ENCODE measurements around the gene CLDN7.

The CLDN7 gene

DNA sequence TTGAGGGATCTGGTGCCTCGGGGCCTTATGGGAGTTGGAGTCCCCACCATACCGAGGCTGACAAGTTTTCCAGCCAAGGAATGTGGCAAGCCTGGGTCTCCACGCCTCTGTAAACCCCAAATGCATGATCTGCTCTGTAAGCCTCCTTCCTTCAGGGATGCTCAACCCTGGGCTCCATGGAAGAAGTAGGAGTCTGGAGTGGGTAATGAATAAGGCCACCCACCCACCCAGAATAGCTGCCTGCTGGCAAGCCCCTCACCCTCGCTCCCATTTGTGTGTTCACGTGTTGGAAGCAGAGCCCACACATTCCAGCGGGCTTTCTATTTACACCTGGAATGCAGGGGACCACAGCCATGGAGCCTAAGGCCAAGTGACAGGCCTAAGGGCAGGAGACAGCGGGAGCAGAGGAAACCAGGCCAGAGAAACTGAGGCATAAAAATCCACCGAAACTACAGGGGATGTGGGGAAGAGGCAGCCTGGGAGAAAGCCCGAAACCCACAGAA is 47.1 kb downstream of the CLDN7 start:
- ATAC-seq (no peak), DNase-seq (ENCODE audit: low spot score in 2 of 2) (no peak)
- H3K27ac Mint-ChIP-seq, result peak overlapping the region; percentile 90
- H3K9me3 Mint-ChIP-seq, result no peaks in the 10 kb centered on the region
- H3K4me1 Mint-ChIP-seq, result peaks cover 53% of the 10 kb centered on the region
- H3K36me3 Mint-ChIP-seq, result peaks cover 36% of the 10 kb centered on the region
- H3K4me3 Mint-ChIP-seq, result peak overlapping the region; percentile 77

DNA sequence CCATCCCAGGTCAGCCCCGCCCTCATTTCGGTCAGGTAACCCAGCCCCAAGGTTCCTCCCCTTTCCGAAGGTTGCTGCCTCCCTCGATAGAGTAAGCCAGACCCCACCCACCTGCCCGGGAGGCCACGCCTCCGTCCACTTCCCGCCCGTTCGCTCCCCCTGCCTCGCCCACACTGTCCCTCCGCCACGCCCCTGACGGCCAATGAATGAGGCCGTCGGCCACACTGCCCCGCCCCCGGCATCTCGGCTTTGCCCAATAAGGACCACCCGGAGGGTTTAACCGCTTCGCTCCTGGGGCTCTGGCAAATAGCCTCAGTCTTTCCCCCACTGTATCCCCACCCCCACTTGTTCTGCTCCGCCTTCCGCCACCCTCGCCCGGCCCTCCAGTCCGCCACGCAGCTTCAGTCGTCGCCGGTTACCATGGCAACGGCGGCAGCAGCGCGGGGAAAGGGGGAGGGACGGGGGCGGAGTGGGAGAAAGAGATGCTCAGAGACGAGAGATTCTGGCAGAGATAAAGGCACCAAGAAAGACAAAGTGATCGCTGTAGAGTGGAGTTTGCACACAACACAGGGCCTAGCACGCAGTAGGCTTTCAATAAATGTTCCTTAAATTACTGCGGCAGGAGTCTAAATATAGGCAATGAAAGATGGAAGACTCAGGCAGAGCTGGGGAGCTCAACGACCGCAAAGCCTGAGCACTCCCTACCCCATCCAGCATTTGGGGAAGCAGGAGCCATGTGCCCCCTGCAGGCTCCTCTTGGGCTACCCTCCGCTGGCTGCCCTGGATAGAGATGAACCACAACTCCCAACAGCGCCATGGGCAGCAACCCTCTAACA is 47.8 kb downstream of the CLDN7 start:
- Mint-ChIP-seq H3K27ac (peak overlapping the region; percentile 90), H3K36me3 (peaks cover 29% of the 10 kb centered on the region), H3K4me1 (peaks cover 49% of the 10 kb centered on the region), H3K4me3 (peak overlapping the region; percentile 77), H3K9me3 (no peaks in the 10 kb centered on the region)
- DNase-seq (ENCODE audit: low spot score in 2 of 2) (peak; percentile 96 to 100), ATAC-seq (peak; percentile 87)

DNA sequence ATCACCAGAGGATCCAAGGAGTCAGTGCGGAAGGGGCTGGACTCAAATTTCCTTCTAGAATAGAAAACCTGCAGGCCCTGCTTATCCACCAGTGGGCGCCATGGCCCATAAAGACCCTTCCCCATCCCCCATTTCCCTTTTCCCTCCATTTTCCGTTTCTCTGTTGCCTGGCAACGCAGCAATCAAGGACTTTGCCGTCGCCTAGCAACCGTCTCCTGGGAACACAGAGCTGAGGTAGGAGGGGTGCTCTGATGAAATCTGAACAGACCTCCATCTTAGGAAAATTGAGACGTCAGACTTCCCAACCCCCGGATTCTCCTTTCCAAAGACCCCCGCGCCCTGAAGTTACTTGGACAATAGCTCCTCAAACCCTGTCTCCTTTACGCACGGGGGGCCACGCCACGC is 48.4 kb downstream of the CLDN7 start:
- H3K36me3 Mint-ChIP-seq, result peaks cover 27% of the 10 kb centered on the region
- DNase-seq (ENCODE audit: low spot score in 2 of 2) (no peak), ATAC-seq (peak; percentile 1)
- H3K27ac Mint-ChIP-seq, result peak overlapping the region; percentile 90
- H3K9me3 Mint-ChIP-seq, result no peaks in the 10 kb centered on the region
- H3K4me1 Mint-ChIP-seq, result peaks cover 43% of the 10 kb centered on the region
- H3K4me3 Mint-ChIP-seq, result peak overlapping the region; percentile 77

DNA sequence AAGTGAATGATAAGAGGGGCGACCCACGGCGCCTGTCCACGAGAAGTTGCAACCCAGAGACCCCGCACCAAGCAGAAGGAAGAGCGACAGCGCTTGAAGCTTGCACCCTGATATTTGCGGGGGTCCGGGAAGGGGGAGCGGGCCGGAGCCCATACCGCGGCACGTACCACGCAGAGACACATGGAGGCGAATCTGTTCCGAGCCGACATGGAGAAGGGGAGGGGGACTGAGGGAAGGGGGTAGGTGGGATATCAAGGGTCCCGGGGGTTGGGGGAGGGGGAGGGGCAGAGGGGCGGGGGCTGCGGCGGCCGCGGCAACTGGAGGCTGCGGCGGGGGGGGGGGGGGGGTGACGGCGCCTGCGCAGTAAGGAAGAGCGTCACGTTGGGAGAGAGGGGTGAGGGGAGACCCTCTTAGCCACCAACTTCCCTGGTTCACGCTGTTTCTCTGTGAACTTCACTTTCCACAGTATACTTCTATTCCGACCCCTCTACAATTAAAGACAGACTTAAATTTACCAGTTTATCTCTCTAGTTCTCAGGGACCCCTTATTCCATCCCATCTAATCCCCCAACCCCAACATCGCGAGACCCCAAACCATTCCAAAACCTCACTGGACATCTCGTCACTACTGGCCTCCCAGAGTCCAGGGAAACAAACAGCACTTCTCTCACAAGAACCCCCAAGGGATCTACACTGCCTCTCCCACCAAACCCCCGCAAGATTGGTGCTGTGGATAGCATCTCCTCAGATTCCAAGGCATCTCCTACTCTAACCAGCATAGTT is 50.6 kb downstream of the CLDN7 start:
- DNase-seq (ENCODE audit: low spot score in 2 of 2), result no peak
- H3K4me1 Mint-ChIP-seq, result peaks cover 33% of the 10 kb centered on the region
- no peak overlapping the region for H3K27ac Mint-ChIP-seq
- H3K9me3 Mint-ChIP-seq, result no peaks in the 10 kb centered on the region
- no peak overlapping the region for H3K4me3 Mint-ChIP-seq
- peaks cover 25% of the 10 kb centered on the region for H3K36me3 Mint-ChIP-seq
- no peak for ATAC-seq
